ENCODE data around the gene LMX1A. TPM values are rescaled to one million over a fixed set of nuclear protein-coding genes. Genes with fewer than 3 reads are reported as not detected.

LMX1A gene
- total RNA-seq, 1 donor from 2014 or later: not detected

DNA sequence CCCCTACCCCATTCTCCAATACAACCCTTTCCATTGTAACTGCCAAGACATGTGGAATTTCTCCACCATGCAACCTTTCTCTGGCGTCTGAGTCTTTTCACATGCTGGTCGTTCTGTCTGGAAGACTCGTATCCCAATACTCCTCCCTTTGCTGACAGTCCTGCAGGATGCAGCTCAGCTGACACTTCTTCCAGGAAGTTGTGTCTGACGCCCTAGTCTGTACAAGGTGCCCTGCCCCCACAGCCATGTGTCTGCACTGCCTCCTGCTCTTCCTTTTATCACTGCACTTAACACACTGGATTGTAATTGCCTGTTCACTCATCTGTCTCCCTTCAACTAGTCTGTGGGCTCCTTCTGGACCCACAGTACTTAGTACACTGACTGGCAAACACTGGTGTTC, 188.0 kb downstream of the LMX1A start:
- DNase-seq (ENCODE audit: low read depth in 2 of 2): no peak

DNA sequence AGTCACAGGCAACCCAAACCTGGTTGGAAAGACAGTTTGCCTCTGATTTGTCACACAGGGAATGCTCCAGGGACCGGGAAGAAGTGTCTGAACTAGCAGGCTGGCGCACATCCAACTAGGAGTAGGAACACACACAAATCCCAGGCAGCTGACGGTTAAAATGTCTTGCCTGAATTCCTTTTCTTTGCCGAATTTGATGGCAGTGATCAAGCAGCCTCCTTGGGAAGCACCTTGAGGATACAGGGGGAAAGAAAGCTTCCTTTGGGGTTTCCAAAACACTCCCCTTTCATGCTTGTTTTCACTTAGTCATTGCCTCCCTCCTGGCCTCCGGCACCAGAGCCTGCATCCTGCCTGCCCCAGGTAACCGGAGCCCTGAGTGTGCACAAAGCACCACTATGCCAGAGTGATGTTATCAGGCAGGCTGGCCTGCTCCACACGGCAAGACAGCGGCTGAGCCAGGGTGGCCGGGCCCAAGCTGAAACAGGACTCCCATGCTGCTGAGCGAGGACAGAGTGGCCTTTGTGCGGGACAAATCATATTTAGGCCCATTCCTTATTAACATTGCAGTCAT, 193.8 kb downstream of the LMX1A start:
- DNase-seq (ENCODE audit: low read depth in 2 of 2): no peak

DNA sequence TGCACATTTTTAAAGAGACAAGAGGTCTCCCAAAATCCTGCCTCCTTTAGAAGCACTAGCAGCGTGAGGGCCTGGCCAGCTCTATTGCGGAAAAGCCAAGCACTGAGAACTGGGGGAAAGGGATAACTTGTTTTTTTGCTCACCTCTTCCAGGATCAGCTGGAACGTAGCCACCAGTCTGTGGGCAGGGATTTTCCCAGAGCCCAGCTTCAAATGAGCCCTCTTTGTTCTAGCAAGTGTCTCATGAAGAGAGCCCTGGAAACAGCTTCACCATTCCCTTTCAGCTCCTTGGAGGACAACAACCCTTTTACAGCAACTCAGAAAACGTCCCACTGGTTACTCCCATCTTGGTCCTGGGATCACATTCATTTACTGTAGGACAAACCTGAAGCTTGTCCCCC, 195.4 kb downstream of the LMX1A start:
- DNase-seq (ENCODE audit: low read depth in 2 of 2): peak in 1 of 2 donors; percentile 76

DNA sequence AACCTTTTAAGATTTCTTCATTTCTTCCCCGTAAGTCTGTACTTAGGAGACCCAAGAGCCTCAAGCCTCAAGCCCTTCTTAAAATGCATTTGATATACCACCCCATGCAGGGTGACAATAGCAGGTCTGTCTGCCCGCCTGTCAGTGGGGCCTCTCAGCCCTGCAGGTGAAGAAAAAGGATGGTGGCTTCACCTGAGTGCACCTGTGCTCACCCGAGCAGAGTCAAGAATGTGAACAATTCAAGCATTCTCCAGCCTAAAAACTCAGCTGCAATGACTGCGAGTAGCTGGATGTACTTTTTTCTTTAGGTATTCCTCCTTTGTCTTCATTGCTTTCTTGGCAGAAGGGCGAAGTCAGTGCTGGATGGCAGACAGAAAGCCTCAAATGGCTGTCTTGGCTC, 203.3 kb downstream of the LMX1A start:
- no peak for DNase-seq (ENCODE audit: low read depth in 2 of 2)

DNA sequence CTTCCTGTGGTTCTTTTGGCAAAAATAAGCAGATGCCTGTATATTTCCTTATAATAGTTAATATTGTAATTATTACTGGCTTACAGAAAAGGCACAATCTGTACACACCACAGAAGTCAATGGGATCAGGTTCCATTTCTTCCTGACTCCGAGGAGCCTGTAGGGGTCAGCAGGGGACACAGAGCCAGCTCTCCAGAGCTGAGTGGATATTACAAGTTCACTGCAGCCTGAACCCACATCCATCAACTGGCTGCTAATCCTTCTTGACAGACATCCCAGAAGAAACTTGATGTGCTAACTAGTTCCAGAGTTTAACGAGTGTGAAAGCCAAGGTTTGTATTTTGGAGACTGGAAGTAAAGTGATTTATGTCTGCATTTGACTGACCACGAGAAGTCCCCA, 203.8 kb downstream of the LMX1A start:
- DNase-seq (ENCODE audit: low read depth in 2 of 2): no peak

DNA sequence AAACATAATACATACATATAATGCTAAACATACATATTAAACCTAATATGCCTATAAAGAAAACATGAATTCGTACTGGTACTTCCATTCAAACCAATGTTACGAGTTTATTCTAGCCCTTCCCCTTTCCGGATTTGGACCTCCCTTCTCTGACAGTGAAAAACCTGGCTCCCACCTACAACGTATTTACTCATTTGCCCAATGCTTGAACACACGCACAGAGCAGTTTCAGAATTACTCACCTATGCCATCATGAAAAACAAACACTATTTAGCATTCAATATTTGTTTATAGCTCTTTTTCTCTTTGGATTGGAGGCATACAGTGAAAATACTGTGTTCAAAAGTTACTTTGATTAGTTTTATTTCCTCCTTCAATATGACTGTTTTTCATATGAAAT, 204.4 kb downstream of the LMX1A start:
- DNase-seq (ENCODE audit: low read depth in 2 of 2): no peak

Other genes starting within 250 kb of the LMX1A start
- not detected in 2 replicates for gene RXRG, start 88.4 kb upstream of the LMX1A start, total RNA-seq
- not detected in 2 replicates for gene LRRC52, start 187.3 kb upstream of the LMX1A start, total RNA-seq

All from dermis microvascular lymphatic vessel endothelial cell (primary cell).